SK-N-SH (cell line): ENCODE data around the gene SPON1. TPM values are rescaled to one million over a fixed set of nuclear protein-coding genes. Genes with fewer than 3 reads are reported as not detected.
"Not testable (repeated sequence)": the region's sequence is repeated elsewhere in the genome, so short reads cannot be mapped to it uniquely, and the experiment has no call there.

Source experiments
- CTCF ChIA-PET: fragments of 300-600, 350-600 bp; formaldehyde crosslinking; extraction: SDS; loops from one replicate; lab custom pipeline; 2021; lab: Yijun Ruan, JAX
- POLR2A ChIA-PET: fragments of 350-600 bp; sonication (Branson Sonifier 250); formaldehyde crosslinking; extraction: SDS; loops from one replicate; lab custom pipeline; 2020; ENCODE audit warnings: antibody characterized with exemption, inconsistent platforms; lab: Yijun Ruan, JAX
- DNase-seq: peaks from one replicate; pipeline ENCODE4 v3.0.0; 2012
- H2AFZ ChIP-seq: fragments of 200-600 bp; sonication (generic); 2 replicates; pipeline ENCODE4 v1.8.1; 2016; ENCODE audit warnings: antibody characterized with exemption, mild to moderate bottlenecking, low read depth
- H3F3A ChIP-seq: fragments of 200-600 bp; sonication (generic); replicated peaks from 2 replicates; pipeline ENCODE3; 2016; ENCODE audit warnings: antibody characterized with exemption, mild to moderate bottlenecking; ENCODE audit not compliant: insufficient read depth
- H3K27ac ChIP-seq, 2 experiments: fragments of 200-500 bp in 1 of 2; fragments of 200-600 bp in 1 of 2; sonication (Bioruptor generic) in 1 of 2; sonication (generic), shearing (Covaris generic) in 1 of 2; 2 replicates each; pipeline versions ENCODE4 v1.5.1 to v1.6.1; 2014 to 2016; ENCODE audit warnings: low read depth in 2 of 2, inconsistent platforms in 1 of 2, low read length in 1 of 2, mild to moderate bottlenecking in 1 of 2, mixed read lengths in 1 of 2
- H3K27me3 ChIP-seq: fragments of 200-600 bp; sonication (generic), shearing (Covaris generic); 2 replicates; pipeline ENCODE4 v1.6.1; 2016; ENCODE audit warnings: mixed run types; ENCODE audit not compliant: insufficient read depth
- H3K36me3 ChIP-seq, 2 experiments: fragments of 200-500 bp in 1 of 2; fragments of 200-600 bp in 1 of 2; sonication (Bioruptor generic) in 1 of 2; sonication (generic) in 1 of 2; replicated peaks in 1 of 2; 2 replicates each; pipeline versions ENCODE3 to v1.5.1; 2014 to 2016; ENCODE audit warnings: low read length in 1 of 2, mild to moderate bottlenecking in 1 of 2; ENCODE audit not compliant: insufficient read depth in 2 of 2, control insufficient read depth in 1 of 2
- H3K4me1 ChIP-seq, 2 experiments: fragments of 200-500 bp in 1 of 2; fragments of 200-600 bp in 1 of 2; sonication (Bioruptor generic) in 1 of 2; sonication (generic), shearing (Covaris generic) in 1 of 2; 2 replicates each; pipeline versions ENCODE4 v1.5.1 to v1.6.1; 2014 to 2016; ENCODE audit warnings: low read depth in 1 of 2, low read length in 1 of 2, mixed run types in 1 of 2; ENCODE audit not compliant: insufficient read depth in 2 of 2, control insufficient read depth in 1 of 2
- H3K4me2 ChIP-seq: fragments of 200-600 bp; sonication (generic), shearing (Covaris generic); 2 replicates; pipeline ENCODE4 v1.6.1; 2017; ENCODE audit warnings: mixed run types
- H3K4me3 ChIP-seq, 2 experiments: fragments of 200-500 bp in 1 of 2; fragments of 200-600 bp in 1 of 2; sonication (Bioruptor generic) in 1 of 2; sonication (generic), shearing (Covaris generic) in 1 of 2; 2 replicates each; pipeline versions ENCODE4 v1.5.1 to v1.8.1; 2014 to 2016; ENCODE audit warnings: low read depth in 2 of 2, inconsistent platforms in 1 of 2, low read length in 1 of 2, mild to moderate bottlenecking in 1 of 2, mixed read lengths in 1 of 2, moderate library complexity in 1 of 2
- H3K79me2 ChIP-seq: fragments of 200-600 bp; sonication (generic); 2 replicates; pipeline ENCODE4 v1.8.1; 2017; ENCODE audit warnings: mild to moderate bottlenecking; ENCODE audit not compliant: insufficient read depth
- H3K9ac ChIP-seq: fragments of 200-600 bp; sonication (generic); 2 replicates; pipeline ENCODE4 v1.6.1; 2017; ENCODE audit warnings: mixed run types
- H3K9me2 ChIP-seq: fragments of 200-600 bp; sonication (generic); 2 replicates; pipeline ENCODE4 v1.6.1; 2017; ENCODE audit warnings: mixed run types
- H3K9me3 ChIP-seq: fragments of 200-600 bp; sonication (generic); 2 replicates; pipeline ENCODE4 v1.6.1; 2017; ENCODE audit warnings: mixed run types, mild to moderate bottlenecking, moderate library complexity
- H4K20me1 ChIP-seq: fragments of 200-600 bp; sonication (generic); 2 replicates; pipeline ENCODE4 v1.6.1; 2017; ENCODE audit warnings: mild to moderate bottlenecking, mixed run types; ENCODE audit not compliant: insufficient read depth
- ELF1 ChIP-seq: IDR thresholded peaks from 2 replicates; pipeline ENCODE4 v1.4.0; 2012
- EZH2phosphoT487 ChIP-seq: fragments of 200-600 bp; sonication (generic); IDR thresholded peaks from 2 replicates; pipeline ENCODE4 v1.6.1; 2017; ENCODE audit warnings: low read depth, mixed run types, mild to moderate bottlenecking, antibody characterized with exemption, moderate library complexity, borderline replicate concordance
- FOXJ3 ChIP-seq: sonication (generic); formaldehyde crosslinking; IDR thresholded peaks from 2 replicates; pipeline ENCODE4 v1.5.1; 2020; ENCODE audit warnings: mild to moderate bottlenecking, missing genetic modification reagents
- FOXM1 ChIP-seq: IDR thresholded peaks from 2 replicates; pipeline ENCODE4 v1.4.0; 2012; ENCODE audit warnings: low read depth, mild to moderate bottlenecking
- GATA2 ChIP-seq: sonication (generic); formaldehyde crosslinking; IDR thresholded peaks from 2 replicates; pipeline ENCODE4 v1.5.0; 2020; ENCODE audit warnings: mild to moderate bottlenecking, missing genetic modification reagents
- JUND ChIP-seq: IDR thresholded peaks from 2 replicates; pipeline ENCODE4 v1.4.0; 2012
- MEF2A ChIP-seq: IDR thresholded peaks from 2 replicates; pipeline ENCODE4 v1.4.0; 2012; ENCODE audit warnings: low read depth, borderline replicate concordance
- NRF1 ChIP-seq: IDR thresholded peaks from 2 replicates; pipeline ENCODE4 v1.6.1; 2012; ENCODE audit warnings: low read depth, mild to moderate bottlenecking, low read length
- PBX3 ChIP-seq: IDR thresholded peaks from 2 replicates; pipeline ENCODE4; 2012
- ZBTB33 ChIP-seq: IDR thresholded peaks from 2 replicates; pipeline ENCODE4 v1.4.0; 2012; ENCODE audit warnings: low read depth, borderline replicate concordance
- WGBS: methylation state at CpG from one replicate; pipeline ENCODE4 v1.1.6; 2017; ENCODE audit warnings: low lambda C conversion rate; 5-methylcytosine and 5-hydroxymethylcytosine counted together
- polyA plus RNA-seq, 3 experiments: library from polyadenylated mRNA; depleted of rRNA; stranded (reverse); fragments of >200 nt; gene quantifications; 2 replicates each; pipeline ENCODE4 v1.2.3, GENCODE V29; 2012

Gene SPON1
- polyA plus RNA-seq, 1 of the 3 experiments (the other 2 are of a cell fraction): not detected

- TF ChIP-seq ZBTB33 (no peak), GATA2 (CRISPR knock-in tag) (no peak), MEF2A (no peak), PBX3 (no peak), FOXM1 (no peak), EZH2phosphoT487 (no peak), JUND (no peak), FOXJ3 (CRISPR knock-in tag) (no peak), NRF1 (no peak)
Observed at GRCh38 chr11:13924801-13925327, 37.7 kb upstream of the SPON1 start (continued).

DNA sequence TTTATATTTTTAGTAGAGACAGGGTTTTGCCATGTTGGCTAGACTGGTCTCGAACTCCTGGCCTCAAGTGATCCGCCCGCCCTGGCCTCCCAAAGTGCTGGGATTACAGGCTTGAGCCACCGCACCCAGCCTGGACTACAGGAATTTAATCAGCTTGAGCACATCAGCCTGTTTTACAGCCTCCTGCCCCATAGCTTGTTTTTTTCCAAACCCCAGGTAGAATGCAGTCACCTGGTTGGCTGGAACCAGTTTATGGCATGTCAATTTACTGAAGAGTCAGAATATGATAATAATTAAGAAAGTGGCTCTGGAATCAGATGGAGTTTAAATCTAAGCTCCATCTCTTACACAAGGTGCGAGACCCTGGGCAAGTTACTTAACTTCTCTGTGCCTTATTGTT is 36.2 kb upstream of the SPON1 start:
- POLR2A ChIA-PET, H3K4me1 ChIP-seq, H3K9me3 ChIP-seq, H2AFZ ChIP-seq, H3K79me2 ChIP-seq, H3K4me2 ChIP-seq, H3K9ac ChIP-seq, H4K20me1 ChIP-seq, H3K4me3 ChIP-seq, H3K27me3 ChIP-seq, H3F3A ChIP-seq, H3K9me2 ChIP-seq, H3K27ac ChIP-seq, H3K36me3 ChIP-seq, DNase-seq: not testable (repeated sequence)
- CTCF ChIA-PET: interaction anchor here (1.5 kb wide), 1 partner anchor 154 kb away, joined by 7 read pairs; no protein-coding TSS in a partner anchor
- 35% methylated on average over 5 of the region's 5 CpGs for WGBS

GRCh38 chr11:13926981-13927380 is 35.5 kb upstream of the SPON1 start:
- WGBS: 48% methylated on average over 3 of the region's 3 CpGs
- Histone ChIP-seq H3K9ac (no peak overlapping the region), H3K9me3 (no peaks in the 10 kb centered on the region), H3K27ac (no peak overlapping the region), H2AFZ (no peak overlapping the region), H3K36me3 (no peaks in the 10 kb centered on the region), H3K9me2 (no peaks in the 10 kb centered on the region), H3K4me3 (no peak overlapping the region), H3K79me2 (no peaks in the 10 kb centered on the region), H3F3A (no peaks in the 10 kb centered on the region), H3K4me2 (no peak overlapping the region), H3K27me3 (no peaks in the 10 kb centered on the region), H3K4me1 (no peaks in the 10 kb centered on the region), H4K20me1 (no peaks in the 10 kb centered on the region)
- DNase-seq: no peak
- CTCF ChIA-PET: interaction anchor here (1.5 kb wide), 1 partner anchor 155 kb away, joined by 7 read pairs; no protein-coding TSS in a partner anchor
- TF ChIP-seq ELF1: no peak
- POLR2A ChIA-PET: no interaction called here
